Astrocyte of the spinal cord (primary cell): ENCODE data around the gene CERS1.
"Not testable (repeated sequence)": the region's sequence is repeated elsewhere in the genome, so short reads cannot be mapped to it uniquely, and the experiment has no call there.

ENCODE experiments used
- DNase-seq: peaks from one replicate; pipeline ENCODE4 v3.0.0; 2011; ENCODE audit warnings: low read depth, low spot score
- H3K4me3 ChIP-seq: 2 replicates; pipeline ENCODE4 v1.5.1; 2011; ENCODE audit warnings: low read depth, mild to moderate bottlenecking, low read length, moderate library complexity
- in situ Hi-C: cut with HindIII; loops from 2 replicates; pipeline ENCODE4 v1.10.0; 2017; ENCODE audit warnings: low sequenced_read_pairs
- TF ChIP-seq, protein P1 (sequence below): IDR thresholded peaks from 2 replicates; pipeline ENCODE4 v1.5.1; 2012; ENCODE audit warnings: low read depth, mild to moderate bottlenecking, low read length, inconsistent platforms

The CERS1 gene

GRCh38 chr19:18903156-18904037 lies 7.4 kb upstream of the CERS1 start:
- H3K4me3 ChIP-seq, result no peak overlapping the region
- in situ Hi-C loops, result no loop called here
- no peak for DNase-seq
- TF ChIP-seq, protein P1, sequence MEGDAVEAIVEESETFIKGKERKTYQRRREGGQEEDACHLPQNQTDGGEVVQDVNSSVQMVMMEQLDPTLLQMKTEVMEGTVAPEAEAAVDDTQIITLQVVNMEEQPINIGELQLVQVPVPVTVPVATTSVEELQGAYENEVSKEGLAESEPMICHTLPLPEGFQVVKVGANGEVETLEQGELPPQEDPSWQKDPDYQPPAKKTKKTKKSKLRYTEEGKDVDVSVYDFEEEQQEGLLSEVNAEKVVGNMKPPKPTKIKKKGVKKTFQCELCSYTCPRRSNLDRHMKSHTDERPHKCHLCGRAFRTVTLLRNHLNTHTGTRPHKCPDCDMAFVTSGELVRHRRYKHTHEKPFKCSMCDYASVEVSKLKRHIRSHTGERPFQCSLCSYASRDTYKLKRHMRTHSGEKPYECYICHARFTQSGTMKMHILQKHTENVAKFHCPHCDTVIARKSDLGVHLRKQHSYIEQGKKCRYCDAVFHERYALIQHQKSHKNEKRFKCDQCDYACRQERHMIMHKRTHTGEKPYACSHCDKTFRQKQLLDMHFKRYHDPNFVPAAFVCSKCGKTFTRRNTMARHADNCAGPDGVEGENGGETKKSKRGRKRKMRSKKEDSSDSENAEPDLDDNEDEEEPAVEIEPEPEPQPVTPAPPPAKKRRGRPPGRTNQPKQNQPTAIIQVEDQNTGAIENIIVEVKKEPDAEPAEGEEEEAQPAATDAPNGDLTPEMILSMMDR, result no peak

- DNase-seq, H3K4me3 ChIP-seq, in situ Hi-C loops: not testable (repeated sequence)
Measured at GRCh38 chr19:18902519-18902918, 6.6 kb upstream of the CERS1 start.

- no peak for DNase-seq
- TF ChIP-seq, protein P1, result no peak
- in situ Hi-C loops, result no loop called here
Measured at GRCh38 chr19:18901491-18901890, 5.5 kb upstream of the CERS1 start.

GRCh38 chr19:18900700-18901481 lies 4.9 kb upstream of the CERS1 start:
- no peak for DNase-seq
- in situ Hi-C loops, result no loop called here
- no peak overlapping the region for H3K4me3 ChIP-seq
- TF ChIP-seq, protein P1, result no peak

More at GRCh38 chr19:18901491-18901890, 5.5 kb upstream of the CERS1 start:
- H3K4me3 ChIP-seq, result no peak overlapping the region

GRCh38 chr19:18899624-18900560 lies 3.9 kb upstream of the CERS1 start:
- TF ChIP-seq, protein P1, result no peak
- in situ Hi-C loops, result no loop called here

DNA sequence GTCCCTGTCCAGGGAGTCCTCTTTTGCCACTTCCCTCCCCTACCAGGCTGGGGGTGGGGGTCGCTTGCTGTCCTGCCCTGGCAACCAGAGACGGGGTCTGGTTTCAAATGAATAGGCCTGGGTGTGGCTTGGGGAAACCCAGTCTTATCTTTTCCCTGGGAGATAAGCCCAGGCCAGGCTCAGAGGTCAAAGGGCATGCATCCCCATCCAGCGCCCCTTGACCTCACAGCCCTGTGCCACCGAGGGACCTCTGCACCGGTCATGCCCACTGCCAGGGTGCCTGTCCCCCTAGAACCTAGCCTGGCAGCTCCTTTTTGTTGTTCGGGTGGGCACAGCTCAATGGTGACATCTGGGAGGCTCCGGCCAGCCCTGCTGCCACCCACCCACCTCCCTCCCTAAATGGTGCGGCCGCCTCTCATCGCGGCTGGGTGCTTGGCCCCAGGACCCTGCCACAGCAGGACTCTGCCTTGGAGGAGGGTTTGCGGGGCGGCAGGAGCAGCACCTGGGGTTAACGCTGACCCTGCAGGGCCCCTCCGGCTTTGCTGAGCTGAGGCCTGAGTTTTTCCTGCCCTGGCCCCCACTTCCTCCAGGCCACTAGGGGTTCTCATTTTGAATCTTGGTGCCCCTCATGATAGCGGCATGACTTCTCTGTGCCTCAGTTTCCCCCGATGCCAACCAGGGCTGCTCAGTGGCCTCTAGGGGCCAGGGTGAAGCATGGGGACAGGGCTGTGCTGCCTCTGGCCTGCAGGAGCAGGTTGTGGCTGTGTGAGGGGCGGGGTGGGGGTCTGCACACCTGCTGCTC lies 2.9 kb upstream of the CERS1 start:
- TF ChIP-seq, protein P1, result no peak
- in situ Hi-C loops, result no loop called here
- DNase-seq, result no peak
- H3K4me3 ChIP-seq, result no peak overlapping the region

More at GRCh38 chr19:18899624-18900560, 3.9 kb upstream of the CERS1 start:
- no peak overlapping the region for H3K4me3 ChIP-seq
- no peak for DNase-seq
